HEK293 (cell line): ENCODE measurements around the gene DNAJC17.

Source experiments
- GFI1B ChIP-seq: fragments of 450-650 bp; formaldehyde crosslinking; IDR thresholded peaks from 2 replicates; pipeline ENCODE4 v1.5.1; 2016; ENCODE audit warnings: missing biosample characterization, missing genetic modification characterization
- GLI4 ChIP-seq: fragments of 450-650 bp; formaldehyde crosslinking; IDR thresholded peaks from 2 replicates; pipeline ENCODE4 v1.5.1; 2016; ENCODE audit warnings: missing biosample characterization, missing genetic modification characterization
- GLIS1 ChIP-seq: fragments of 450-650 bp; formaldehyde crosslinking; IDR thresholded peaks from 2 replicates; pipeline ENCODE4 v1.5.1; 2016; ENCODE audit warnings: missing biosample characterization, missing genetic modification characterization
- IKZF3 ChIP-seq: fragments of 450-650 bp; IDR thresholded peaks from 2 replicates; pipeline ENCODE4 v1.5.0; 2018; ENCODE audit warnings: missing biosample characterization, mild to moderate bottlenecking, missing genetic modification characterization, moderate library complexity
- KLF7 ChIP-seq: fragments of 450-650 bp; formaldehyde crosslinking; IDR thresholded peaks from 2 replicates; pipeline ENCODE4 v1.5.1; 2016; ENCODE audit warnings: missing biosample characterization, missing genetic modification characterization, borderline replicate concordance
- PRDM1 ChIP-seq: fragments of 450-650 bp; formaldehyde crosslinking; IDR thresholded peaks from 2 replicates; pipeline ENCODE4; 2016; ENCODE audit warnings: missing biosample characterization, missing genetic modification characterization
- RBAK ChIP-seq: fragments of 450-650 bp; formaldehyde crosslinking; IDR thresholded peaks from 2 replicates; pipeline ENCODE4 v1.5.1; 2016; ENCODE audit warnings: missing biosample characterization, missing genetic modification characterization
- YY2 ChIP-seq: fragments of 450-650 bp; formaldehyde crosslinking; IDR thresholded peaks from 2 replicates; pipeline ENCODE4 v1.5.1; 2016; ENCODE audit warnings: missing biosample characterization, missing genetic modification characterization
- ZBTB1 ChIP-seq: fragments of 450-650 bp; formaldehyde crosslinking; IDR thresholded peaks from 2 replicates; pipeline ENCODE4 v1.5.1; 2016; ENCODE audit warnings: missing biosample characterization, missing genetic modification characterization
- ZBTB21 ChIP-seq: fragments of 450-650 bp; formaldehyde crosslinking; IDR thresholded peaks from 2 replicates; pipeline ENCODE4 v1.5.1; 2017; ENCODE audit warnings: missing biosample characterization, missing genetic modification characterization
- ZBTB48 ChIP-seq: fragments of 450-650 bp; formaldehyde crosslinking; IDR thresholded peaks from 2 replicates; pipeline ENCODE4 v1.5.1; 2016; ENCODE audit warnings: missing biosample characterization, missing genetic modification characterization
- ZFHX2 ChIP-seq: fragments of 450-650 bp; formaldehyde crosslinking; conservative IDR thresholded peaks from 2 replicates; pipeline ENCODE4 v1.5.1; 2016; ENCODE audit warnings: missing biosample characterization, missing genetic modification characterization
- ZNF2 ChIP-seq: fragments of 450-650 bp; formaldehyde crosslinking; IDR thresholded peaks from 2 replicates; pipeline ENCODE4 v1.5.1; 2016; ENCODE audit warnings: missing biosample characterization, missing genetic modification characterization
- ZNF266 ChIP-seq: fragments of 450-650 bp; formaldehyde crosslinking; IDR thresholded peaks from 2 replicates; pipeline ENCODE4 v1.5.1; 2016; ENCODE audit warnings: missing biosample characterization, missing genetic modification characterization, low read depth
- ZNF274 ChIP-seq, 2 experiments: fragments of 200-500 bp in 1 of 2; fragments of 450-650 bp in 1 of 2; sonication (Bioruptor generic) in 1 of 2; formaldehyde crosslinking in 1 of 2; IDR thresholded peaks; 2 replicates each; pipeline versions ENCODE4 v1.5.1 to v1.6.1; 2014 to 2016; ENCODE audit warnings: borderline replicate concordance in 1 of 2, inconsistent platforms in 1 of 2, low read length in 1 of 2, missing biosample characterization in 1 of 2, missing genetic modification characterization in 1 of 2
- ZNF398 ChIP-seq: fragments of 450-650 bp; formaldehyde crosslinking; IDR thresholded peaks from 2 replicates; pipeline ENCODE4 v1.5.1; 2017; ENCODE audit warnings: missing biosample characterization, missing genetic modification characterization
- ZNF530 ChIP-seq: fragments of 450-650 bp; formaldehyde crosslinking; IDR thresholded peaks from 2 replicates; pipeline ENCODE4 v1.5.1; 2016; ENCODE audit warnings: low read depth, missing biosample characterization, missing genetic modification characterization
- ZNF664 ChIP-seq: fragments of 450-650 bp; formaldehyde crosslinking; IDR thresholded peaks from 2 replicates; pipeline ENCODE4 v1.5.1; 2016; ENCODE audit warnings: missing biosample characterization, missing genetic modification characterization
- ZNF701 ChIP-seq: fragments of 450-650 bp; formaldehyde crosslinking; IDR thresholded peaks from 2 replicates; pipeline ENCODE4 v1.5.1; 2016; ENCODE audit warnings: missing biosample characterization, missing genetic modification characterization
- ZNF768 ChIP-seq: fragments of 450-650 bp; formaldehyde crosslinking; IDR thresholded peaks from 2 replicates; pipeline ENCODE4 v1.5.1; 2018; ENCODE audit warnings: missing biosample characterization, mild to moderate bottlenecking, missing genetic modification characterization
- ZNF785 ChIP-seq: fragments of 450-650 bp; formaldehyde crosslinking; IDR thresholded peaks from 2 replicates; pipeline ENCODE4 v1.5.1; 2016; ENCODE audit warnings: missing biosample characterization, missing genetic modification characterization
- ZNF837 ChIP-seq: fragments of 450-650 bp; formaldehyde crosslinking; IDR thresholded peaks from 2 replicates; pipeline ENCODE4 v1.5.1; 2016; ENCODE audit warnings: missing biosample characterization, missing genetic modification characterization
- ZSCAN4 ChIP-seq: fragments of 450-650 bp; formaldehyde crosslinking; IDR thresholded peaks from 2 replicates; pipeline ENCODE4 v1.5.1; 2017; ENCODE audit warnings: missing biosample characterization, missing genetic modification characterization
- TF ChIP-seq, protein P1 (sequence below): fragments of 450-650 bp; formaldehyde crosslinking; IDR thresholded peaks from 2 replicates; pipeline ENCODE4 v1.5.1; 2016; ENCODE audit warnings: missing biosample characterization, missing genetic modification characterization
- TF ChIP-seq, protein P2 (sequence below): fragments of 450-650 bp; formaldehyde crosslinking; IDR thresholded peaks from 2 replicates; pipeline ENCODE4 v1.5.1; 2016; ENCODE audit warnings: missing biosample characterization, missing genetic modification characterization
- TF ChIP-seq, protein P3 (sequence below): fragments of 450-650 bp; formaldehyde crosslinking; IDR thresholded peaks from 2 replicates; pipeline ENCODE4 v1.5.1; 2016; ENCODE audit warnings: missing biosample characterization, missing genetic modification characterization, low read depth
- TF ChIP-seq, protein P4 (sequence below): fragments of 450-650 bp; formaldehyde crosslinking; IDR thresholded peaks from 2 replicates; pipeline ENCODE4 v1.5.1; 2017; ENCODE audit warnings: missing biosample characterization, missing genetic modification characterization
- TF ChIP-seq, protein P5 (sequence below): fragments of 450-650 bp; formaldehyde crosslinking; IDR thresholded peaks from 2 replicates; pipeline ENCODE4 v1.5.1; 2016; ENCODE audit warnings: missing biosample characterization, missing genetic modification characterization

Gene DNAJC17

DNA sequence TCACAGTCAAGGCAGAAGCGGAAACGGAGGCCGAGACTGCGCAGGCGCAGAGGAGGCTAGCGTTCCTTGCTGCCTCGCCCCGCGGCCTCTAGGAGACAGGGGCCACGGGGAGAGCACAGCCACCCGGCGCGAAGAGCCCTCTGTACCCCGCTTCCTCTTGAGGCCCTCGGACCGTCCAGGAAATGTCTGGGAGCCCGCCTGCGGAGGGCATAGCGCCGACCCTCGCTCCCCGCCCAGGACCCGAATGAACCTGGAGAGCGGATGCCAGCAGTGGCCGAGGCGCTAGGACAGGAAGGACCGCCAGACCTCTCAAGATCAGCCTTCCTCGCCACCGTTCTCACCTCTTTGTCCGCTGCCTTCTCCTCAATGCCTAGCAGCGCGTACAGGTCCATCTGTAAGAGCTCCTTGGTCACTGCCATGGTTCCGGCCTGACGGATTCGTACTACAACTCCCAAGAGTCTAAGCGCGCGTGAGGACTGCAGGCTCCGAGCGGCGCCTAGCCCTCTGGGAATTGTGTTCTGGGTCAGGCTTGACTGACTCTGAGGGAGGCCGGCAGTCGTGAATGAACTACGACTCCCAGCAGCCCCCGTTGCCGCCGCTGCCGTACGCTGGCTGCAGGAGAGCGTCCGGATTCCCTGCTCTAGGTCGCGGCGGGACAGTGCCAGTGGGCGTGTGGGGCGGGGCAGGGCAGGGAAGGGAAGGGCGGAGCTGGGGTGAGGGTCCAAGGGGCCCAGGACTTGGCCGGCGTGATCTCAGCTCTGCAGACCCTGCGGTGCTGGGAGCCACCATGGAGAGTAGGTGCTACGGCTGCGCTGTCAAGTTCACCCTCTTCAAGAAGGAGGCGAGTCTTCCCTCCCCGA, at the start of gene DNAJC17, which contains the start of gene ZFYVE19 (continued):
- no peak for TF ChIP-seq ZNF398
- TF ChIP-seq ZNF2 (tag by site-specific recombination), result peak; percentile 50; the same call in 1 of the 2 replicates
- TF ChIP-seq, protein P1, sequence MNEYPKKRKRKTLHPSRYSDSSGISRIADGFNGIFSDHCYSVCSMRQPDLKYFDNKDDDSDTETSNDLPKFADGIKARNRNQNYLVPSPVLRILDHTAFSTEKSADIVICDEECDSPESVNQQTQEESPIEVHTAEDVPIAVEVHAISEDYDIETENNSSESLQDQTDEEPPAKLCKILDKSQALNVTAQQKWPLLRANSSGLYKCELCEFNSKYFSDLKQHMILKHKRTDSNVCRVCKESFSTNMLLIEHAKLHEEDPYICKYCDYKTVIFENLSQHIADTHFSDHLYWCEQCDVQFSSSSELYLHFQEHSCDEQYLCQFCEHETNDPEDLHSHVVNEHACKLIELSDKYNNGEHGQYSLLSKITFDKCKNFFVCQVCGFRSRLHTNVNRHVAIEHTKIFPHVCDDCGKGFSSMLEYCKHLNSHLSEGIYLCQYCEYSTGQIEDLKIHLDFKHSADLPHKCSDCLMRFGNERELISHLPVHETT, result no peak
- TF ChIP-seq YY2 (tag by site-specific recombination), result peak; percentile 77
- TF ChIP-seq ZFHX2 (tag by site-specific recombination), result peak; percentile 80
- TF ChIP-seq PRDM1, result no peak
- TF ChIP-seq, protein P2, sequence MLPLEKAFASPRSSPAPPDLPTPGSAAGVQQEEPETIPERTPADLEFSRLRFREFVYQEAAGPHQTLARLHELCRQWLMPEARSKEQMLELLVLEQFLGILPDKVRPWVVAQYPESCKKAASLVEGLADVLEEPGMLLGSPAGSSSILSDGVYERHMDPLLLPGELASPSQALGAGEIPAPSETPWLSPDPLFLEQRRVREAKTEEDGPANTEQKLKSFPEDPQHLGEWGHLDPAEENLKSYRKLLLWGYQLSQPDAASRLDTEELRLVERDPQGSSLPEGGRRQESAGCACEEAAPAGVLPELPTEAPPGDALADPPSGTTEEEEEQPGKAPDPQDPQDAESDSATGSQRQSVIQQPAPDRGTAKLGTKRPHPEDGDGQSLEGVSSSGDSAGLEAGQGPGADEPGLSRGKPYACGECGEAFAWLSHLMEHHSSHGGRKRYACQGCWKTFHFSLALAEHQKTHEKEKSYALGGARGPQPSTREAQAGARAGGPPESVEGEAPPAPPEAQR (tag by site-specific recombination), result no peak
- TF ChIP-seq ZNF837 (tag by site-specific recombination), result no peak
- no peak for TF ChIP-seq ZNF664
- no peak for TF ChIP-seq ZNF274 (IDR thresholded peaks at IDR 0.05; ENCODE audit: low read length)
- TF ChIP-seq ZNF274 (tag by site-specific recombination; IDR thresholded peaks at IDR 0.05; ENCODE audit: borderline replicate concordance), result no peak
- TF ChIP-seq ZNF768 (tag by site-specific recombination), result no peak
- no peak for TF ChIP-seq ZNF530 (tag by site-specific recombination)
- TF ChIP-seq ZBTB48 (tag by site-specific recombination), result peak; percentile 69; the same call in 1 of the 2 replicates
- TF ChIP-seq, protein P3, sequence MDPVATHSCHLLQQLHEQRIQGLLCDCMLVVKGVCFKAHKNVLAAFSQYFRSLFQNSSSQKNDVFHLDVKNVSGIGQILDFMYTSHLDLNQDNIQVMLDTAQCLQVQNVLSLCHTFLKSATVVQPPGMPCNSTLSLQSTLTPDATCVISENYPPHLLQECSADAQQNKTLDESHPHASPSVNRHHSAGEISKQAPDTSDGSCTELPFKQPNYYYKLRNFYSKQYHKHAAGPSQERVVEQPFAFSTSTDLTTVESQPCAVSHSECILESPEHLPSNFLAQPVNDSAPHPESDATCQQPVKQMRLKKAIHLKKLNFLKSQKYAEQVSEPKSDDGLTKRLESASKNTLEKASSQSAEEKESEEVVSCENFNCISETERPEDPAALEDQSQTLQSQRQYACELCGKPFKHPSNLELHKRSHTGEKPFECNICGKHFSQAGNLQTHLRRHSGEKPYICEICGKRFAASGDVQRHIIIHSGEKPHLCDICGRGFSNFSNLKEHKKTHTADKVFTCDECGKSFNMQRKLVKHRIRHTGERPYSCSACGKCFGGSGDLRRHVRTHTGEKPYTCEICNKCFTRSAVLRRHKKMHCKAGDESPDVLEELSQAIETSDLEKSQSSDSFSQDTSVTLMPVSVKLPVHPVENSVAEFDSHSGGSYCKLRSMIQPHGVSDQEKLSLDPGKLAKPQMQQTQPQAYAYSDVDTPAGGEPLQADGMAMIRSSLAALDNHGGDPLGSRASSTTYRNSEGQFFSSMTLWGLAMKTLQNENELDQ (tag by site-specific recombination), result no peak
- peak; percentile 89 for TF ChIP-seq KLF7 (tag by site-specific recombination)
- no peak for TF ChIP-seq ZNF701 (tag by site-specific recombination)
- no peak for TF ChIP-seq RBAK
- no peak for TF ChIP-seq ZNF266 (tag by site-specific recombination)
- TF ChIP-seq ZNF785 (tag by site-specific recombination), result no peak
- TF ChIP-seq, protein P4, sequence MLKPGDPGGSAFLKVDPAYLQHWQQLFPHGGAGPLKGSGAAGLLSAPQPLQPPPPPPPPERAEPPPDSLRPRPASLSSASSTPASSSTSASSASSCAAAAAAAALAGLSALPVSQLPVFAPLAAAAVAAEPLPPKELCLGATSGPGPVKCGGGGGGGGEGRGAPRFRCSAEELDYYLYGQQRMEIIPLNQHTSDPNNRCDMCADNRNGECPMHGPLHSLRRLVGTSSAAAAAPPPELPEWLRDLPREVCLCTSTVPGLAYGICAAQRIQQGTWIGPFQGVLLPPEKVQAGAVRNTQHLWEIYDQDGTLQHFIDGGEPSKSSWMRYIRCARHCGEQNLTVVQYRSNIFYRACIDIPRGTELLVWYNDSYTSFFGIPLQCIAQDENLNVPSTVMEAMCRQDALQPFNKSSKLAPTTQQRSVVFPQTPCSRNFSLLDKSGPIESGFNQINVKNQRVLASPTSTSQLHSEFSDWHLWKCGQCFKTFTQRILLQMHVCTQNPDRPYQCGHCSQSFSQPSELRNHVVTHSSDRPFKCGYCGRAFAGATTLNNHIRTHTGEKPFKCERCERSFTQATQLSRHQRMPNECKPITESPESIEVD (tag by site-specific recombination), result no peak
- no peak for TF ChIP-seq GFI1B (tag by site-specific recombination)
- 0 out of 2 replicates have a peak, but pooled peaks have one; percentile 18 for TF ChIP-seq ZBTB21 (tag by site-specific recombination)
- TF ChIP-seq GLIS1 (tag by site-specific recombination), result peak; percentile 70
- no peak for TF ChIP-seq ZBTB1
- TF ChIP-seq ZSCAN4, result no peak
- no peak for TF ChIP-seq GLI4 (tag by site-specific recombination)
- no peak for TF ChIP-seq IKZF3 (tag by site-specific recombination)
- TF ChIP-seq, protein P5, sequence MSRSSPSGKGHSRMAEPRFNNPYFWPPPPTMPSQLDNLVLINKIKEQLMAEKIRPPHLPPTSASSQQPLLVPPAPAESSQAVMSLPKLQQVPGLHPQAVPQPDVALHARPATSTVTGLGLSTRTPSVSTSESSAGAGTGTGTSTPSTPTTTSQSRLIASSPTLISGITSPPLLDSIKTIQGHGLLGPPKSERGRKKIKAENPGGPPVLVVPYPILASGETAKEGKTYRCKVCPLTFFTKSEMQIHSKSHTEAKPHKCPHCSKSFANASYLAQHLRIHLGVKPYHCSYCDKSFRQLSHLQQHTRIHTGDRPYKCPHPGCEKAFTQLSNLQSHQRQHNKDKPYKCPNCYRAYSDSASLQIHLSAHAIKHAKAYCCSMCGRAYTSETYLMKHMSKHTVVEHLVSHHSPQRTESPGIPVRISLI, result no peak
